Measurements from ENCODE around the gene LRRC1.

GRCh38 chr6:53894091-53894490, 99.3 kb downstream of the LRRC1 start:
- TF ChIP-seq EZH2 (IDR thresholded peaks at IDR 0.05; ENCODE audit: borderline replicate concordance, low read depth, low read length, severe bottlenecking) (no peak), CTCF (IDR thresholded peaks at IDR 0.05; ENCODE audit: borderline replicate concordance, extremely low read depth, low read length, poor library complexity, severe bottlenecking) (no peak)

Data from DND-41 (cell line).